Omental fat pad (tissue), 4 donors: Measurements from ENCODE around the gene TEX52. TPM values are rescaled to one million over a fixed set of nuclear protein-coding genes. Genes with fewer than 3 reads are reported as not detected.

Experiments
- ATAC-seq: fragments of 150-250 bp; one replicate; pipeline ENCODE4 v1.9.1; 2016; ENCODE audit warnings: mild to moderate bottlenecking, moderate library complexity; ENCODE audit not compliant: low FRiP score
- DNase-seq: peaks from one replicate; pipeline ENCODE4 v3.0.0-alpha.2; 2019; ENCODE audit warnings: low spot score
- total RNA-seq, 4 donors: library from RNA; depleted of rRNA; stranded (reverse); fragments of >200 nt; gene quantifications; one replicate each; pipeline ENCODE4 v1.1.0, GENCODE V29; 2016
- TF ChIP-seq, protein P1 (sequence below), 3 donors: fragments of 450-650 bp; IDR thresholded peaks; one replicate each; pipeline ENCODE4 v1.5.1; 2016 to 2017; ENCODE audit warnings: antibody characterized with exemption in 3 of 3, mild to moderate bottlenecking in 3 of 3, moderate library complexity in 2 of 3

TEX52 gene
- total RNA-seq, 4 donors from 2014 or later, result not detected

DNA sequence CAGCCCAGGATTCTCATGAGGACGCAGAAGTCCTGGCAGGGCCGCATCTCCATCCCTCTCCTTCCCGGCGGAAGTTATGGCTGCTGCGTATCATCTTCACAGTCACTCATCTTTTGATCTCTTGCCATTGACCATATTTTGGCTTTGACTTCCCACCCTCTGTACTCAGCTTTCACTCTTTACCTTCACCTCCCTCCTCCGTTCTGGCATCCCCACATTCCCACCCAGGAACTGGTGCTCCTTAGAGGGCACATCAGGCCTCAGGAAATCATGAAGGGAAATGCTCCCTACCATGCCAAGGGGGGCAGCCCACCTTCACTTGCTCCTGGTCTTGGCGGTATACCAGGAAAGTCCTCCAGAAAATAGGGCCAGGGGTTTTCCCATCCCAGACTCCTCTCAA, 1.3 kb downstream of the TEX52 start:
- TF ChIP-seq, protein P1, sequence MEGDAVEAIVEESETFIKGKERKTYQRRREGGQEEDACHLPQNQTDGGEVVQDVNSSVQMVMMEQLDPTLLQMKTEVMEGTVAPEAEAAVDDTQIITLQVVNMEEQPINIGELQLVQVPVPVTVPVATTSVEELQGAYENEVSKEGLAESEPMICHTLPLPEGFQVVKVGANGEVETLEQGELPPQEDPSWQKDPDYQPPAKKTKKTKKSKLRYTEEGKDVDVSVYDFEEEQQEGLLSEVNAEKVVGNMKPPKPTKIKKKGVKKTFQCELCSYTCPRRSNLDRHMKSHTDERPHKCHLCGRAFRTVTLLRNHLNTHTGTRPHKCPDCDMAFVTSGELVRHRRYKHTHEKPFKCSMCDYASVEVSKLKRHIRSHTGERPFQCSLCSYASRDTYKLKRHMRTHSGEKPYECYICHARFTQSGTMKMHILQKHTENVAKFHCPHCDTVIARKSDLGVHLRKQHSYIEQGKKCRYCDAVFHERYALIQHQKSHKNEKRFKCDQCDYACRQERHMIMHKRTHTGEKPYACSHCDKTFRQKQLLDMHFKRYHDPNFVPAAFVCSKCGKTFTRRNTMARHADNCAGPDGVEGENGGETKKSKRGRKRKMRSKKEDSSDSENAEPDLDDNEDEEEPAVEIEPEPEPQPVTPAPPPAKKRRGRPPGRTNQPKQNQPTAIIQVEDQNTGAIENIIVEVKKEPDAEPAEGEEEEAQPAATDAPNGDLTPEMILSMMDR (IDR thresholded peaks at IDR 0.05), result no peak
- ATAC-seq, result no peak
- DNase-seq, result no peak

DNA sequence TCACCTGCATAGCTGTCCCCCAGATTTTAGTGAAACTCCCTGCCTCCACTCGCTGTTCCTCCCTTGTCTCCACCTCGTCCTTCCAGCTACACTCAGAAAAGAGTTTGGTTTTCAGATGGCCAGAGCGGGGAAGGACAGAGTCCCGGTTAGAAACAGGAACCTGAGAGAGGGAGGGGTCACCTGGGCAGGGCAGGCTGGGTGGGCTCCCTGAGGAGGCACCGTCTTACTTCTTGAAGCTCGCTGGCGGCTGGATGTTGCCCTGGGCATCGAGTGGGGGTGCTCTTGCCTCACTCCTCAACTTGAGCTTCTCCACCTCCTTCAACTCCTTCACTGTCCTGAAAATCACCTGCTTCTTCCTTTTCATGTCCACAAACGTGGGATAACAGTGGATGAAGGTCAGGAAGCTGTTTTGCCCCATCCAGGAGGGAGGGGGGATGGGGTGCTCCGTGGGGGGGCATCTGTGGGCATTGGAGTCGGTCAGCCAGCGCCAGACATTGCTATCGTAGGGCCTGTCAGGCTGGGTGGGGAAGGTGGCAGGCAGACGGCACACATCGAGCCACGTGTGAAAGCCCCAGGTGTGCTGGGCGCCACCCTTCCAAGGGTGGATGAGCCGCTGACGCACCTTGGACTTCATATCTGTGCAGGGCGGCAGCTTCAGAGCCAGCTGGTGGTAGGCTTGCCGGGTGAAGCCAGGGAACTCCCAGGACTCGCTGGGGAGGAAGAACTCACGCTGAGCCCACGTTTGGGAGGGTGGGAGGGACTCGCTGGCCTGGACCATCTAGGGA, 2.0 kb downstream of the TEX52 start:
- TF ChIP-seq, protein P1 (IDR thresholded peaks at IDR 0.05), result no peak
- ATAC-seq, result no peak
- DNase-seq, result no peak

DNA sequence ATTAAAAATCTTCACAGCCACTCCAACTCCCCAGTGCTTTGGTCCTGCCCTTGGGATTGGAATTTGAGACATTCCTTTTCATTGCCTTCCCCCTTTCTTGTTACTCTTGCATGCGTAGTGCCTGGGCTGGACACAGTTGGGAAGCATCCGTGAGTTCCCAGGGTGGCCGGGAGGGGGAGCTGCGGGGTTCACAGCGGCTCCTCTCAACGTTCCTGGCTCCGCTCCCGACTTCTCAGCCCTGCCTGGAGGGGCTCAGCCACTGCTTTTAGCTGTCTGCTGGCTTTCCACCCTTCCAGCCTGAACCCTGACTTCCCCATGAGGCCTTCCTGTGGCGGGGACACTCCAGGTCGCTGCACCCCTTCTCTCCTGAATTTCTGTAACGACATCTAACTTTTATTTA, 3.2 kb downstream of the TEX52 start:
- DNase-seq, result peak; percentile 72
- TF ChIP-seq, protein P1 (IDR thresholded peaks at IDR 0.05), result peak in 1 of 3 donors; percentile 6
- peak; percentile 89 for ATAC-seq

DNA sequence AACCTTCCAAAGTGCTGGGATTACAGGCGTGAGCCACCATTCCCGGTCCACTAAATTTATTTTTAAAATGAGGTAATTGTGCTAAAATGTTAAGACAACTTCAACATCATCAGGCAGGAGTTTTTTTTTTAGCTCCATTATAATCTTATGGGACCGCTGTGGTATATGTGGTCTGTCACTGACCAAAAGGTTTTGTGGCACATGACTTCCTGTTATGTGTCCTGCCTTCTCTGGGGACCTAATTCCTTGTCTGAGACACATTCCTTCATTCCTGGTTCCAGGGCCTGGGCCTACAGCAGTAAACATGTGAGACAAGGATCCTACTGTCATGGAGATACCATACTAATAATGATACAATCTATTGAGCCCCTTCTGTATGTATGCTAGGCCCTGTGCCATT, 4.9 kb downstream of the TEX52 start:
- TF ChIP-seq, protein P1 (IDR thresholded peaks at IDR 0.05), result no peak
- ATAC-seq (no peak), DNase-seq (no peak)

DNA sequence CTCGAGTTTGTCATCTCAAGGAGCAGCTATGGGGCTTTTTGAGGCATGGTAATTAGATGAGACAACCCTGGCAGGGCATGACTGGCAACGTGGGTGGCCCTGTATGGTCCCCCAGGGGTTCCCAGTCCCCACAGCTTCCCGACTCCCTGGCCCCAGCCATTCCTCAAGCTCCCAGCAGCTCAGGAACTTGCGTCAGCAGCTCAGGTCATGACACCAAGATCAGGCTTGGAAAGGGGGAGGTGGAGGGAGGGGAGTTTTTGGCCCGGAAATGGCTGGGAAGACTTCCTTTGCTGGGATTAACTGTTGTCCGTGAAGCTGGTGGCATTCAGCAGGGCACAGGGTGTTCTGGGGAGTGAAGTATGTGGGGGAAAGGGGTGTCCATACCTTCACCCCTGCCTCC, 11.6 kb downstream of the TEX52 start:
- no peak for ATAC-seq
- no peak for DNase-seq

DNA sequence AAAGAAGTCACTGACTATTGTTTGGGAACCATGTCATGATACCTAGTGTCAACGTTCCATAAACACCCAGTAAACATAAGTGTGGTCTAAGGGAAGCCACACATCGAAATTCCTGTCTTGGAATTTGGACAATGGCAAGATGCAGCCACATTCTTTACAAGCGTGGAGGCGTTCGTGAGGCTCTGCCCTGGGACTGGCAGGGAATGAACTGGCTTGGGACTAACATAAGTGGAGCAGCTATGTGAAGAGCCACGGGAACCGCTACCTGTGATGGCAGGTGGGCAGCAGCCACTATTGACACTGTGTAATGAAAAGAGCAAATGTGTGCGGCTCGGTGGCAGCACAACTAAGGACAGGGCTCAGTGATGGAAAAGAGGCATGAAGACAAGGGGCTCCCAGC, 12.1 kb downstream of the TEX52 start:
- no peak for ATAC-seq
- TF ChIP-seq, protein P1 (IDR thresholded peaks at IDR 0.05), result no peak

More for the DNA sequence above, 11.6 kb downstream of the TEX52 start:
- TF ChIP-seq, protein P1 (IDR thresholded peaks at IDR 0.05), result no peak

DNA sequence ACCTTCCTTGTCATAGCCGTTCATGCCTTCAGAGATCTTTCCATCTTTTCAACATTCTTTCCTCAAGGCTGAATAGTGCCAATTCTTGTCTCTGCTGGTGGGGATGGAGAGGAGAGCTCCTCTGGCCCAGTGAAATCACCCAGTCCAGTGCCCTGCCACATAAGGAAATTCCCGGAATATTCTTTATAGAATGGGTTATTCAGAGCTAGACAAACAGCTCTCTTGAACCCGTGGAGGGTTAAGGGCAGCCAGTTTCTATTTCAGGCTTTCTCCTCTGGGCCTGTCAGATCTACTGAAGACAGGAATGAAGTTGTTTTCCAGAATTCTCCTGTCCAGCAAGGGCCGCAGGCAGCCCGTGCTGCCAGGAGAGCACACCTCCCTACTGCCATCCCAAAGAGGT, 13.9 kb downstream of the TEX52 start:
- no peak for ATAC-seq
- no peak for DNase-seq
- TF ChIP-seq, protein P1 (IDR thresholded peaks at IDR 0.05), result no peak

More for the DNA sequence above, 12.1 kb downstream of the TEX52 start:
- DNase-seq, result no peak
